Measurements from ENCODE around the gene RUVBL2. TPM values are rescaled to one million over a fixed set of nuclear protein-coding genes. Genes with fewer than 3 reads are reported as not detected.
A peak's percentile ranks its signal among the peaks of the same experiment; 100 is the strongest.

Gene RUVBL2
- total RNA-seq, 1 experiment from 2014 or later = 130 TPM

- no peak overlapping the region for H3K4ac ChIP-seq (ENCODE audit: low read depth, low read length)
- H2BK20ac ChIP-seq (ENCODE audit: low read depth, low read length, poor library complexity, severe bottlenecking) = no peak overlapping the region
- WGBS (ENCODE audit: extremely low coverage, insufficient read length, low lambda C conversion rate) = no CpG with 5 or more reads among the region's 7 CpGs
- H3K4me3 Mint-ChIP-seq = no peak overlapping the region
- no peak overlapping the region for H4K5ac ChIP-seq (ENCODE audit: insufficient read length, low read depth, low read length)
- H3K4me2 ChIP-seq (ENCODE audit: insufficient read depth, insufficient read length, low read length) = no peak overlapping the region
- DNase-seq = no peak
- TF ChIP-seq CTCF (conservative IDR thresholded peaks at IDR 0.05) = no peak
- no peaks in the 10 kb centered on the region for H3K9me3 ChIP-seq (ENCODE audit: control insufficient read depth, low read depth, low read length)
- H3K79me2 ChIP-seq (ENCODE audit: insufficient read depth, low read length) = no peaks in the 10 kb centered on the region; the same call in 1 of the 2 replicates
- no peaks in the 10 kb centered on the region for H3K27me3 Mint-ChIP-seq (ENCODE audit: low read depth)
- H3K36me3 Mint-ChIP-seq (ENCODE audit: insufficient read depth in 1 of 3, low read depth in 3 of 3) = peaks cover 21 to 59% (median 53%) of the 10 kb centered on the region in 3 experiments
- H2BK15ac ChIP-seq (ENCODE audit: low read depth, low read length) = no peak overlapping the region
- H2BK120ac ChIP-seq (ENCODE audit: low read depth, low read length, poor library complexity, severe bottlenecking) = no peak overlapping the region
- peak overlapping the region in 1 of 3 experiments; percentile 11; a peak in 2 of 7 replicates for H3K27ac Mint-ChIP-seq
- H4K20me1 ChIP-seq (ENCODE audit: control insufficient read depth, insufficient read depth, insufficient read length) = no peaks in the 10 kb centered on the region
- H3K18ac ChIP-seq (ENCODE audit: insufficient read length, low read depth, low read length) = no peak overlapping the region
- H3K14ac ChIP-seq (ENCODE audit: insufficient read depth, low read length) = no peak overlapping the region
- no peaks in the 10 kb centered on the region for H3K9me3 Mint-ChIP-seq
- no peak overlapping the region for H3K23ac ChIP-seq (ENCODE audit: insufficient read length, low read depth, low read length)
- H2BK12ac ChIP-seq (ENCODE audit: insufficient read length, low read depth, low read length) = no peak overlapping the region
- H3K23me2 ChIP-seq (ENCODE audit: insufficient read length, low read depth, low read length, poor library complexity, severe bottlenecking) = peaks cover 8% of the 10 kb centered on the region
- H2AK5ac ChIP-seq (ENCODE audit: insufficient read length, low read length) = no peak overlapping the region
- H3K27me3 ChIP-seq (ENCODE audit: insufficient read depth, low read length) = no peaks in the 10 kb centered on the region
- peaks cover 20 to 21% of the 10 kb centered on the region in 2 experiments for H3K4me1 Mint-ChIP-seq
- no peak overlapping the region for H2AFZ ChIP-seq (ENCODE audit: low read length)
- no peak overlapping the region for H4K91ac ChIP-seq (ENCODE audit: insufficient read length, low read depth, low read length)
- no peak overlapping the region for H3K56ac ChIP-seq (ENCODE audit: insufficient read length, low read depth, low read length)
- no peak overlapping the region for H3T11ph ChIP-seq (ENCODE audit: low read length)
- no peak overlapping the region for H3K27ac ChIP-seq (ENCODE audit: insufficient read length, low read depth, low read length)
- H2BK5ac ChIP-seq (ENCODE audit: insufficient read length, low read length) = no peak overlapping the region
- H3K79me1 ChIP-seq (ENCODE audit: insufficient read depth, low read depth, low read length, poor library complexity, severe bottlenecking) = no peaks in the 10 kb centered on the region
- no peak overlapping the region for H3K9ac ChIP-seq (ENCODE audit: extremely low read depth, insufficient read length, low read length)
- no peaks in the 10 kb centered on the region; the same call in 1 of the 2 replicates for H3K4me1 ChIP-seq (ENCODE audit: insufficient read depth, low read length)
- no peak overlapping the region for H4K8ac ChIP-seq (replicated peaks; ENCODE audit: insufficient read length, low read depth, low read length)
Observed at GRCh38 chr19:48988286-48988685, 5.4 kb upstream of the RUVBL2 start.

All from H9 (cell line).